Activated naive CD4-positive, alpha-beta T cell treated with anti-CD3 and anti-CD28 coated beads, Interleukin-2, amount 50 U/mL, for 16 hours (primary cell): ENCODE data around the gene FIBCD1.

Experiments used
- DNase-seq: peaks from one replicate; pipeline ENCODE4 v3.0.0-alpha.2; 2020

The FIBCD1 gene

DNA sequence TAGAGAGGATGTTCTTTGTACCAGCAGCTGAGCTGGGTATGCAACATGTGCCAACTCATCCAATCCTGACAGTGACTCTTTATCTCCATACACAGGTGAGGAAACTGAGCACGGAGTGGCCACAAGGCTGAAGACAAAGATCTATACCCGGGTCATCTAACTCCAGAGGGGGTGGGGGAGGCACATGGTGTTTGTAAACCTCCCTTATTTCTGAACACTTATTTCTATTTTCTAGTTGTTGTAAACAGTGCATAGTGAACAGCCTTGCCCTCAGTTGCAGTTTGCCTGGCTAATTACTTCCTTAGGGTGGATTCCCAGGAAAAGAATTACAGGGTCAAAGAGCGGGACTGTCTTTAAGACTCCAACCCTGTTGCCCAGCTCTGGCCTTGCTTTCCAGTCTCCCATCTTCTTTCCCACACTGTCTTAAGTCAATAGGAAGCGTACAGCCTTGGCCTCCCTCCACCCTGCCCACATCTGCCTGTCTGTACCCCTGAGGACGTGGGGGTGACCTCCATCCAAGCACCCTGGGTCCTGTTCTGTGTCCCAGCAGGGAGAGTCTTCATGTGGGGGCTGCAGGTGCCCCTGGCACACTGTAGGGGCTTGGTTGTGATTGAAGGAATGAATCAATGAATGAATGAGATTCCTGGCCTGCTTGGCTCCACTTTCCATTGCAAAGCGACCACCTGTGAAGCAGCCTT lies 13.2 kb upstream of the FIBCD1 start:
- DNase-seq, result no peak

DNA sequence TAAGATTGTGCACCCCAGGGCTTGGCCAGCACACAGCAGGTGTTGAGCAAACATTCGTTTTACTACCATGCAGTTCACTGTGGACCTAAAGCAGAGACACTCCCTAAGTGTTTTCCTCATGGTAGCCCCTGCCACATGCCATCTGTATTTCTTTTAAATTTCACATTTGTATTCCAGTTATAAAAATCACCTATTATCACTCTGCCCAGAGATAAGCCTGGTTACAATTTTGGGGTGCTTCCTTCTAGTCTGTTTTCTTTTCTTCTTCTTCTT lies 10.9 kb upstream of the FIBCD1 start:
- no peak for DNase-seq

- no peak for DNase-seq
These were observed 10.4 kb upstream of the FIBCD1 start for GRCh38 chr9:130949188-130950038.

DNA sequence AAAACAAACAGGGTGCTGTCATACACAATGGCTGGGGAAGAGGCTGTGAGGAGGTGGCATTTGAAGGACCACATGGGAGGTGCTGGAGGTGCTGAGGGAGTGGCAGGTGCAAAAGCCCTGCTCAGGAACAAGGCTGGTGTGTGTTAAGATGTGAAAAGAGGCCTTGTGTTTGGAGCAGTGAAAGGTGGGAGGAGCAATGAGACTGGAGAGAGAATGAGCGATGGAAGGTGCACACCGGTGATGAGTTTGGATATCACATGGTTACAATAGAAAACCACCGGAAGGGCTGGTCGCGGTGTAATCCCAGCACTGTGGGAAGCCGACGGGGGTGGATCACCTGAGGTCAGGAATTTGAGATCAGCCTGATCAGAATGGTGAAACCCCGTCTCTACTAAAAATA lies 9.2 kb upstream of the FIBCD1 start:
- DNase-seq, result no peak

DNA sequence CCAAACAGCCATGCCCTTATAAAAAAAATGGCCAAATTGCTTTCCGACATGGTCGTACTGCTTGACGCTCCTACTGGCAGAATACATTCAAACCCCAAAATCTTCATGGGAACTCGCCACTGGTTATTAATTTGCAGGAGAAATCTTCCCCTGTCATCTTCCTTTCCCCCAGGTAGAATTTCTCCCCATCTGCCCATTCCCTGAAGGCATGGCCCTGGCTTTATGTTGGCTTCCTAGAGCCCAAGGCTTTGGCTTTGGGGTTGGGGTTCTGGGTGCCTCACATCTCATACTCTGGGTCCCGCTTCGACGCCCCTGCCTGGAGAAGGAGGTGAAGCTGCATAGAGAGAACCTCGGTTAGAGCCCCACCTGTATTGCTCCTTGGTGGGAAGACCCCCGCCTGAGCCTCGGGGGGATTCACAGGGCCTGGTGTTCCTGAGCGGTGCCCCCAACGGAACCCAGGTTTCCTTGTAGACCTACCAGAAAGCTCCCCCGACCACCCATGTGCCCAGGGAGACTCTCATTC lies 8.6 kb upstream of the FIBCD1 start:
- no peak for DNase-seq

DNA sequence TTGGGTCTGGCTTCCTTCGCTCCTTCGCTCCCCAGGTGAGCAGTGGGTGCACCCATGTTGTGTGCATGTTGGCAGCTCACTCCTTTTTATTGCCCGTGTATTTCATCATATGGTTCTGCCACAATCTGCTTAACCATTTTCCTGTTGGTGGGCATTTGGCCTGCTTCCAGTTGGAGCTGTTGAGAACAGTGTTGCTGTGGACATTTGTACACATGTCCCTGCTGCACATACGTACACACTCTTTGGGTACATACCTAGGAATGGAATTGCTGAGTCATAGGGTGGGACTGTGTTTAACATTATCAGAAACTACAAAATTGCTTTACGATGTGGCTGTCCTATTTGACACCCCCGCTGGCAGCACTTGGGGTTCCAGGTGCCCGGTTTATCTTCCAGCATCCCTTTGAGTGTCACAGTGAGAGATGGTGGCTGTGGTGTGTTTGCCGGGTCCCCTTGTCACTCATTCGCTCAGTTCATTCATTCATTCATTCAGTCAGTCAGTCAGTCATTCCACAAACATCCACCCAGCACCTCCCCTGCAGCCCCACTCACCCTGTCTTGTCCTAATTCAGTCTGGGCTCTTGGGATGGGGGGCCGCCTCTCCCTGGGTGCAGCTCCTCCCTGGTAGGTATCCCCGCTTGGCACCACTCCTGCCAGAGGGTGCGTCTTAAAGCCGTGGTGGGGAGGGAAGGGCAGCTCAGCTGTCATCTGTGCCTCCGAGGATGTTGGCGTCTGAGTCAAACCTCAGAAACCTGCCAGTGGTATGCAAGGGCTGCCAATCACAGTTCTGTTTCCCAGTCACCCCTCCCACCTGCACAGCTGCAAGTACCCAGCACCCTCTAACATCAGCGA lies 7.9 kb upstream of the FIBCD1 start:
- no peak for DNase-seq

DNA sequence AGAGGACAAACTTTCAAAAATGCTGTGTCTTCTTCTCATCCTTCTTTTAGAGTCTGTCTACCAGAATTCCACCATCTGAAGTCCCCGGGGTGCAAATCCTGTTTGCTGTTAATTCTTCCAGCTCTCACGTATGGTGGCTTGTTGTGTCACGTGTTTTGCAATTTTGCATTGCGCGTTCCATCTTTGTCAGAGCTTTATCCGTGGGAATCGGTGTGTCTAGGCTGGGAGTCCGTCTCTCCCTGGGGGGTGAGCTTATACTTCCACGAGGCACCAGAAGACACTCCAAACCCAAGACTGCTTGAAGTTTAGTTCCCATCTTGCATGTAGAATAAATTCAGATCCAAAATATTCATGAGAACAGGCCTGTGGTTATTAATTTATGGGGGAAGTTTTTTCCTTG lies 6.1 kb upstream of the FIBCD1 start:
- DNase-seq, result no peak

DNA sequence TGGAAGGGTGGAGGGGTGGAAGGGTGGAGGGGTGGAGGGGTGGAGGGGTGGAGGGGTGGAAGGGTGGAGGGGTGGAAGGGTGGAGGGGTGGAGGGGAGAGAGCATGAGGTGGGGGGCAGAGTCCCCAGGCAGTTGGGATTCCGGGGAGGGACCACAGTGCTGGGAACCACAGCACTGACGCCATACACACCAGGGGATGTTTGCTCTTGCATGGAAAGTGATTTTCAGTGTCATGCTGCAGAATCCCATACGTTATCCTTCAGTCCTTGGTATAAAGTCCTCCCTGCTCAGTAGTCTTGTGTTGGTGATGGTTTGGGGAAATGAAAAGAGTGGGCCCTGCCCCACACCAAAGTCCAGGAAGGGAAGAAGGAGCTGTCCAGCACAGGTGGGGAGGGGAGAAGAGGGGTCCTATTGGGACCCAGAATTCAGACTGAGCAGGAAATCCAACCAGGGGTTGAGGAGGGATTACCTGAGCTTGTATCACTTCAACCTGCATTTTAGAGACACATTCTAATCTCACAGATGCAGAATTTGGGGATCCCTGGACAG lies 5.5 kb upstream of the FIBCD1 start:
- no peak for DNase-seq

GRCh38 chr9:130943777-130944176 lies 4.7 kb upstream of the FIBCD1 start:
- no peak for DNase-seq

DNA sequence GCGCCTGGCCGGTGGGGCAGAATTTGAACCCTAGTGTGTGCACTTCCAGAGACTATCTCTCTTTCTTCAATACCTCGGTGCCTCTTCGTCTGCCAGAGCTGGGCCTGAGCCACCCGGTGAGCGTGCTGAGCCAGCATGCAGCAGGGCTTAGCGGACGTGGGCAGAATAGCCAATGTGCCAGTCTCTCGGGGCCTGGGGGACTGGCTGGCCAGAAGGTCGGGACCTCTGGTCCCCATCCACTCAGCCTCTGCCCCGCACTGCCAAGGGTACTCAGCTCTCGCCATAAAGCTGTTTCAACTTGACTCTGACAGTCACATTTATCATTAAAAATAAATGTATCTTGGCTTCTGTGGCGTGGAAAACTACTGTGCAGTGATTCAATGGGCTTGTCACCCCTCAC lies 4.2 kb upstream of the FIBCD1 start:
- no peak for DNase-seq

DNA sequence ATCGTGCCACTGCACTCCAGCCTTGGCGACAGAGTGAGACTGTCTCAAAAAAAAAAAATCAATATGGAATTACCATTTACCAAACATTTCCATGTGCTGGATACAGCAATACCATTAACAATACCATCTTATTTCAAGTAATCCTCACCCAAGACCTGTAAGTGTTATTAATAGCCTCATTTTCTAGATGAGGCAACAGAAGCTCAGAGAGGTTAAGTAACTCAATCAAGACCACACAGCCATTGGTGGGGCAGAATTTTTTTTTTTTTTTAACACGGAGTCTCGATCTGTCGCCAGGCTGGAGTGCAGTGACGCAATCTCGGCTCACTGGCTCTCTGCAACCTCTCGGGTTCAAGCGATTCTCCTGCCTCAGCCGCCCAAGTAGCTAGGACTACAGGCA lies 3.6 kb upstream of the FIBCD1 start:
- no peak for DNase-seq

GRCh38 chr9:130942084-130942483 lies 3.0 kb upstream of the FIBCD1 start:
- DNase-seq, result no peak

DNA sequence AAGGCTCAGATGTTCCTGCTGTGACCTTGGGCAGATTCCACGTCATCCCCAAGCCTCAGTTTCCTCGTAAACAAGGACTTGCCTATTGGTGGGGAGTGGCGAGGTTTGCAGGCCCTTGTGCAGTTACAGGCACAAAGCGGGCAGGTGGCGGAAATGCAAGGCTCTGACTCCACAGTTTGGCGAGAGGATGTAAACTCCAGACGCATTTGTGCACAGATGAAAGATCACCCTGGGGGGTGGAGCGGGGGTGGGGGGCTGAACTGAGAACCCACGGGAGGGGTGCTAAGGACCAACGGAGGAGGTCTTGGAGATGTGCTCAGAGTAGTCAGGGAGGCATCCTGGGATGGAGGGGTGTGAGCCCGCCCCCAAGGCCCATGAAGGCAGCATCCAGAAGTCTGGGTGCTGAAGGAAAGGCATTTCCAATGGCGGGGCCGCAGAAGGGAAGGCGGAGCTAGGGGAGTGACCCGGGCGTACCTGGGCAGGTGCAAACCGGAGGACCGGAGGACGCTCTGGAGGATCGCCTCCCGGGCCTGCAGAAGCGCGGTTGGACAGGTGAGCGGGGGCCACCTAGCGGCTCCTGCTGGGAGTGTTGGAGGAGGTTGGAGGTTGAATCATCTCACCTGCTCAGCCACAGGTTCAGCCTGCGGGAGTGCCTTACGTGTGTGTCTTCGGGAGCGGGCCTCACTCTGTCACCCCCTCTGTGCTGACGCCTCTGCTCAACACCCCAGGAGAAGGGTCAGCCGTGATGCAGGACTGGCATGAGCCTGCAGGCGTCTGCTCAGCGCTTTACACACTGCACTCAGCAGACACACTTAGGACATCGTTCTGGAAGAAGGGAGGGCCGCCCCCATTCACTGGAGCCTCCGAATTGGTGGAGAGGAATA lies 1.9 kb upstream of the FIBCD1 start:
- peak; percentile 78 for DNase-seq

- no peak for DNase-seq
These were observed 1.0 kb upstream of the FIBCD1 start for GRCh38 chr9:130940027-130940549.

- DNase-seq, result no peak
These were observed 469 bp upstream of the FIBCD1 start for GRCh38 chr9:130939405-130940026.

DNA sequence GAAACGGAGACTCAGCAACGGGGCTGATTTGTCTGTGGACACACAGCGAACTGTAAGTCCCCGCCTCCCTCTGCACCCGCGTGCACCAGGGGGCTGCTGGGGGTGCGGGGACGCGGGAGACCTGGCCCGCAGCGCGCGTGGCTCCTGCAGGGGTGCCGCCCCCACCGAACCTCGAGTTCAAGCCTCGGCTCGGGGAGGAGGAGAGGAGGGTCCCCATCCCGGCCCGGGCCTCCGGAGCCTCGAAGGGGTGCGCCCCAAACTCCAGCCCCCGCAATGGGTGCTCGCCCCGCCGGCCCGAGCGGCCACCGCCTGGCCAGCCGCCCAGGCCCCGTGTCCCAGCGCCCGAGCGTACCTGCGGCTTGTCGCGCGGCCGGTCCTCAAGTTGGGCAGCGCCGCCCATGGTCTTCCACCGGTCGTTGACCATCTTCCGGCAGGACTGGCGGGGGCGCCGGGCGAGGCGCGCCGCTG lies 829 bp downstream of the FIBCD1 start:
- no peak for DNase-seq

DNA sequence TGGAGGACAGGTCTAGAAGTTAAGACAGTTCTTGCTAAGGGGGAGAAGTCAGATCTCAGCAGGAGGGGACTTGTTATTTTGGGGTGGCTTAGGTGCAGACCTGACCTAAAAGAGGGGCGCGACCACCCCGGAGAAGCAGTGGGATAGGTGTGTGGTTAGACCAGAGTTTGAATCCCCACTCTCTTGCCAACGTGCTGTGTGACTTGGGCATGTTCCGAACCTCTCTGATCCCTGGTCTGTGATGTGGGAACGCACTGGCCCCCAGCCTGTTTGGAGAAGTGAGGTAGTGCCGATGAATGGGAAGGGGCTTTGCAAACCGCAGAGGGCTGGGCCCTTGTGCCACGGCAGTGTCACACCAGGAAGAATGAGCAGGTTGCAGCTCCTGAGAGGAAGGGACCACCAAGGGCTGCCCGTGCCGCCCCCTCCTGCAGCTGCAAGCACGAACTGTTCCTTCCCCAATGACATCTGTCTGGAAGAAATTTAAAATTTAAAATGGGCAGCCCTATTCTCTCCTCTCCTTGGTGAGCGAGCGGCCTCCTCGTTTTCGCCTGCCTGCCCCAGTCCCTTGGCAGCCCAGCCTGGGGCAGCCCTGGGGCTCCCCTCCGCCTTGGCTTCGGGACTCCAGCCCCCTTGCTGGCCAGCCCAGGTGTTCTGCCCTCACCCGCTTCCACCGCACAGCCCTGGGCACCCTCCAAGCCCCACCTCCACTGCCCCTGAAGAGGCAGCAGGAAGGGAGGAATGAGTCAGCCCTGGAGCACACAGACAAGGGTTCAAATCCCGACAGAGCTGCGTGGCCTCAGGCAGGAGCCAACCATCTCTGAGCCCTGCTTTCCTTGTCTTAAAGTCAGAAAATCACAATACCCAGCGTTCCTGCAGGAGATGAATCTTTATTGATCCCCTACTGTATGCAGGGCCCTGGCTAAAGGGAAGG lies 1.6 kb downstream of the FIBCD1 start:
- DNase-seq, result no peak

- DNase-seq, result no peak
These were observed 2.5 kb downstream of the FIBCD1 start for GRCh38 chr9:130936285-130937117.

GRCh38 chr9:130935648-130936271 lies 3.3 kb downstream of the FIBCD1 start:
- DNase-seq, result no peak
